Heart right ventricle (tissue), 16 donors: Measurements from ENCODE around the gene ADGRA1. TPM values are rescaled to one million over a fixed set of nuclear protein-coding genes. Genes with fewer than 3 reads are reported as not detected.

Source experiments
- ATAC-seq, 8 donors: fragments of 200-7000 bp; cut with Tn5 transposase; one replicate each; pipeline ENCODE4 v1.9.1; 2020; ENCODE audit warnings: mild to moderate bottlenecking in 8 of 8, moderate library complexity in 8 of 8, moderate number of reproducible peaks in 1 of 8
- DNase-seq, 2 donors: peaks; one replicate each; pipeline ENCODE4 v3.0.0-alpha.2; 2020
- H3K27ac ChIP-seq, 10 donors: fragments of 200-600 bp; sonication (generic) in 2 of 10; one replicate each; pipeline versions ENCODE4 v1.5.0 to v1.8.0; 2020 to 2022; ENCODE audit warnings: mild to moderate bottlenecking in 3 of 10
- H3K27me3 ChIP-seq, 7 donors: fragments of 200-600 bp; one replicate each; pipeline ENCODE4 v1.8.0; 2021 to 2022; ENCODE audit warnings: mild to moderate bottlenecking in 2 of 7
- H3K36me3 ChIP-seq, 9 donors: fragments of 200-600 bp; sonication (generic) in 1 of 9; one replicate each; pipeline versions ENCODE4 v1.5.0 to v1.8.0; 2020 to 2022; ENCODE audit warnings: mild to moderate bottlenecking in 2 of 9
- H3K4me1 ChIP-seq, 9 donors: fragments of 200-600 bp; sonication (generic) in 1 of 9; one replicate each; pipeline versions ENCODE4 v1.5.0 to v1.8.0; 2020 to 2022; ENCODE audit warnings: mild to moderate bottlenecking in 4 of 9
- H3K4me3 ChIP-seq, 10 donors: fragments of 200-600 bp; sonication (generic) in 2 of 10; one replicate each; pipeline versions ENCODE4 v1.5.0 to v1.8.0; 2020 to 2022; ENCODE audit warnings: mild to moderate bottlenecking in 7 of 10, moderate library complexity in 2 of 10
- H3K9me3 ChIP-seq, 11 donors: fragments of 200-600 bp in 10 of 11; sonication (generic) in 2 of 11; one replicate each; pipeline versions ENCODE4 v1.5.0 to v1.8.0; 2013 to 2022; ENCODE audit warnings: mild to moderate bottlenecking in 2 of 11, control low read depth in 1 of 11, moderate library complexity in 1 of 11
- WGBS, 2 donors: extraction: QIAGEN DNeasy Blood & Tissue Kit; methylation state at CpG; one replicate each; pipeline ENCODE4 v1.1.7; 2013; ENCODE audit warnings: inconsistent platforms in 1 of 2; 5-methylcytosine and 5-hydroxymethylcytosine counted together
- intact Hi-C, 10 donors: fragments of 100-400 bp; cut with DNase I; formaldehyde crosslinking; loops; one replicate each; pipeline versions ENCODE4 v1.11.1 to v1.14.2; 2022
- polyA plus RNA-seq, 2 donors: library from polyadenylated mRNA; stranded (reverse); fragments of 200-250 nt; gene quantifications; one replicate each; pipeline ENCODE4 v1.2.3, GENCODE V29; 2013
- total RNA-seq, 10 donors: library from RNA; stranded (reverse); fragmentation: NEBNext Ultra II Directional in 3 of 10; extraction: Animal tissue kit (Norgen Biotek cat#: 25700) in 3 of 10; gene quantifications; one replicate each; pipeline versions ENCODE4 v1.2.1 to v1.2.4, GENCODE V29; 2021 to 2023
- TF ChIP-seq, protein P1 (sequence below), 9 donors: fragments of 200-600 bp; sonication (generic) in 2 of 9; IDR thresholded peaks; one replicate each; pipeline versions ENCODE4 v1.5.0 to v1.8.0; 2021 to 2022; ENCODE audit warnings: antibody characterized with exemption in 9 of 9, mild to moderate bottlenecking in 5 of 9, moderate library complexity in 1 of 9
- donor health status: Arrhythmogenic right ventricular cardiomyopathy.
- donor health status: ischemic (EF 13 %, LVEDD 7.1; RV severe dilation, severe dysfunction).
- donor health status: healthy with polysubstance abuse.
- donor health status: DM: no; HTN: yes; CAD: no.
- donor health status: DM: no; HTN: no; CAD: no.
- donor health status: ischemic (EF 25% LVEDD 6.9; RV normal size, moderate dysfunction).
- donor health status: ischemic (EF 25% LVEDD 5.7; RV mildly dilated, moderate dysfunction).
- donor health status: healthy.
- donor health status: DM: yes; HTN: yes; CAD: no.
- donor health status: Ischemic cardiomyopathy.
- donor health status: ischemic (EF 35%, LVEDD 5.7; RV mildly dilated, moderate dysfunction).
- donor health status: nonischemic (EF 11% LVEDD 7.7; RV severe dilation, severe dysfunction).
- donor health status: DM: yes; HTN: yes; CAD: no.
- donor health status: PGD.
- donor health status: ischemic (EF 29% LVEDD 5.4; RV normal size, mild dysfunction).
- donor health status: nonischemic (EF 23%, LVEDD 6.1; RV moderate dilation, normal function).

Gene ADGRA1
- total and polyA plus RNA-seq, 12 donors, result under 0.01 to 0.21 (median 0.11) TPM; not detected in 6

GRCh38 chr10:133056001-133056400 lies 31.7 kb upstream of the ADGRA1 start:
- ATAC-seq, result no peak
- WGBS, 2 donors, result 85 to 87% methylated on average over 13 of the region's 13 CpGs
- no peaks in the 10 kb centered on the region for H3K9me3 ChIP-seq
- peaks cover 0 to 68% (median 27%) of the 10 kb centered on the region in 7 donors for H3K27me3 ChIP-seq
- DNase-seq, result no peak
- TF ChIP-seq, protein P1, sequence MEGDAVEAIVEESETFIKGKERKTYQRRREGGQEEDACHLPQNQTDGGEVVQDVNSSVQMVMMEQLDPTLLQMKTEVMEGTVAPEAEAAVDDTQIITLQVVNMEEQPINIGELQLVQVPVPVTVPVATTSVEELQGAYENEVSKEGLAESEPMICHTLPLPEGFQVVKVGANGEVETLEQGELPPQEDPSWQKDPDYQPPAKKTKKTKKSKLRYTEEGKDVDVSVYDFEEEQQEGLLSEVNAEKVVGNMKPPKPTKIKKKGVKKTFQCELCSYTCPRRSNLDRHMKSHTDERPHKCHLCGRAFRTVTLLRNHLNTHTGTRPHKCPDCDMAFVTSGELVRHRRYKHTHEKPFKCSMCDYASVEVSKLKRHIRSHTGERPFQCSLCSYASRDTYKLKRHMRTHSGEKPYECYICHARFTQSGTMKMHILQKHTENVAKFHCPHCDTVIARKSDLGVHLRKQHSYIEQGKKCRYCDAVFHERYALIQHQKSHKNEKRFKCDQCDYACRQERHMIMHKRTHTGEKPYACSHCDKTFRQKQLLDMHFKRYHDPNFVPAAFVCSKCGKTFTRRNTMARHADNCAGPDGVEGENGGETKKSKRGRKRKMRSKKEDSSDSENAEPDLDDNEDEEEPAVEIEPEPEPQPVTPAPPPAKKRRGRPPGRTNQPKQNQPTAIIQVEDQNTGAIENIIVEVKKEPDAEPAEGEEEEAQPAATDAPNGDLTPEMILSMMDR (IDR thresholded peaks at IDR 0.05), result no peak
- intact Hi-C loops, result no loop called here
- H3K4me1 ChIP-seq, result peaks cover 0 to 4% (median 0%) of the 10 kb centered on the region in 9 donors
- H3K4me3 ChIP-seq, result no peak overlapping the region
- H3K36me3 ChIP-seq, result no peaks in the 10 kb centered on the region
- H3K27ac ChIP-seq, result no peak overlapping the region

GRCh38 chr10:133056651-133057178 lies 31.0 kb upstream of the ADGRA1 start:
- Histone ChIP-seq H3K4me3 (no peak overlapping the region), H3K9me3 (no peaks in the 10 kb centered on the region), H3K27me3 (peaks cover 0 to 70% (median 27%) of the 10 kb centered on the region in 7 donors), H3K4me1 (peaks cover 0 to 4% (median 0%) of the 10 kb centered on the region in 9 donors), H3K27ac (no peak overlapping the region), H3K36me3 (no peaks in the 10 kb centered on the region)
- intact Hi-C loops, result no loop called here
- ATAC-seq (no peak), DNase-seq (no peak)
- WGBS, 2 donors, result 80 to 81% methylated on average over 18 to 19 of the region's 19 CpGs
- TF ChIP-seq, protein P1 (IDR thresholded peaks at IDR 0.05), result no peak

DNA sequence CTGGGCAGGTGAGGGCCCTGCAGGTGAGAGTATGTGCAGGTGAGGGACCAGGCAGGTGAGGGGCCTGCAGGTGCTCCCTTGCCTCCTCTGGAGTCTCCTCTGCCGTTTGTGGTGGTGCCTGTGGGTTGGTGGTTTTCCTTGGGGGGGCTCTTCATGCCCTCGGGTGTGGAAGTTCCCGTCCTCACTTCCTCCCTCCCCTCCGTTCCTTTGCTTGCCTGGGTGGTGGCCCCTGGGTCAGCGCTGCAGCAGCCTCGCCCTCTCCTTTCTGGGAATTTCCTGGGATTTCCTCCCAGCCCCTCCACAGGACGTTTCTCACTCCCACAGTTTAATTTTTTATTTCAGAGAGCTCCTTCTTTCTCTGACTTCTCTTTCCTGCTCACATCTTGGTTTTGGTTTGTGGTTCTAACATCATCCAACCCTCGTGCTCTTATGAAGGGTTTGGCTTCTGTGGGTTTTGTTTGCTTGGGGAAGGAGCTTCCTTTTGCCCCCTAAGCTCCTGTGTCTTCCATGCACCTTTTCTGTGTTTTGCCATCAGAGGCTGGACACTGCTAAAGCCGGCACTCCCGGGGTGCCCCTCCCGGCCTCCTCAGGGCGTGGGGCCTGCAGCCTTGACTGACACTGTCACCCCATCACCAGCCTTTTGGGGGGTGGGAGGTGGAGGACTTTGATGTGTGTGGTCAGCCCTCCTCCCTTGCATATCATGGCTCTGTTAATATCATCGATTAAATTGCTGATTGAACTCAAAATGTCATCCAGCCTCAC lies 29.2 kb upstream of the ADGRA1 start:
- WGBS, 2 donors, result 40 to 43% methylated on average over 13 of the region's 13 CpGs
- H3K27me3 ChIP-seq, result peaks cover 0 to 60% (median 21%) of the 10 kb centered on the region in 7 donors
- intact Hi-C loops, result no loop called here
- DNase-seq, result no peak
- peaks cover 0 to 4% (median 0%) of the 10 kb centered on the region in 9 donors for H3K4me1 ChIP-seq
- H3K27ac ChIP-seq, result no peak overlapping the region
- H3K9me3 ChIP-seq, result no peaks in the 10 kb centered on the region
- no peaks in the 10 kb centered on the region for H3K36me3 ChIP-seq
- no peak overlapping the region for H3K4me3 ChIP-seq
- TF ChIP-seq, protein P1 (IDR thresholded peaks at IDR 0.05), result no peak
- ATAC-seq, result no peak

DNA sequence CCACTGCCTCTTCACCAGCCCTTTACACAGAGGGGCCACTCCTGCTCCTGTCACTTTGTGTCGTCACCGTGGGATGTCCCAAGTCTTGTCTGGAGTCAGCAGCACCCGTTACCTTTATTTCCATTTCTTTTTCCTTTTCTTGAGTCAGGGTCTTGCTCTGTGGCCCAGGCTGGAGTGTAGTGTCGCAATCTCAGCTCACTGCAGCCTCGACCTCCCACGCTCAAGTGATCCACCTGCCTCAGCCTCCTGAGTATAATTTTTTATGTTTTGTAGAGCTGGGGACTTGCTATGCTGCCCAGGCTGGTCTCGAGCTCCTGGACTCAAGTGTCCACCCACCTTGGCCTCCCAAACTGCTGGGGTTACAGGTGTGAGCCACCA lies 28.6 kb upstream of the ADGRA1 start:
- TF ChIP-seq, protein P1 (IDR thresholded peaks at IDR 0.05), result no peak
- DNase-seq (no peak), ATAC-seq (no peak)
- Histone ChIP-seq H3K36me3 (no peaks in the 10 kb centered on the region), H3K4me3 (no peak overlapping the region), H3K4me1 (peaks cover 0 to 4% (median 0%) of the 10 kb centered on the region in 9 donors), H3K9me3 (no peaks in the 10 kb centered on the region), H3K27ac (no peak overlapping the region), H3K27me3 (peaks cover 0 to 58% (median 21%) of the 10 kb centered on the region in 7 donors)
- WGBS, 2 donors, result 76 to 85% methylated on average over 7 of the region's 7 CpGs
- intact Hi-C loops, result no loop called here
